Calu3 (cell line): ENCODE measurements around the gene ISOC2. TPM values are rescaled to one million over a fixed set of nuclear protein-coding genes. Genes with fewer than 3 reads are reported as not detected.

Source experiments
- BruUV-seq: library from RNA; stranded (reverse); fragments of 400-500 nt; replicated peaks from 2 replicates; lab custom pipeline; 2021; lab: Mats Ljungman, UMichigan
- CTCF ChIA-PET: fragments of 300-600 bp; sonication (Branson Sonifier 250); formaldehyde crosslinking; loops from one replicate; lab custom pipeline; 2022; ENCODE audit warnings: antibody characterized with exemption; lab: Charles Lee
- DNase-seq: peaks from one replicate; pipeline ENCODE4 v3.0.0; 2022
- H3K27ac Mint-ChIP-seq: one replicate; pipeline ENCODE4 v1.8.0; 2022; ENCODE audit warnings: mixed read lengths; ENCODE audit not compliant: unreplicated experiment
- H3K27me3 Mint-ChIP-seq: one replicate; pipeline ENCODE4 v1.8.0; 2022; ENCODE audit warnings: mixed read lengths; ENCODE audit not compliant: unreplicated experiment
- H3K36me3 Mint-ChIP-seq: one replicate; pipeline ENCODE4 v1.8.0; 2022; ENCODE audit warnings: mild to moderate bottlenecking, moderate library complexity, mixed read lengths; ENCODE audit not compliant: insufficient read depth, unreplicated experiment
- H3K4me1 Mint-ChIP-seq: one replicate; pipeline ENCODE4 v1.8.0; 2022; ENCODE audit warnings: mild to moderate bottlenecking, low read depth, mixed read lengths; ENCODE audit not compliant: unreplicated experiment
- H3K4me3 Mint-ChIP-seq: one replicate; pipeline ENCODE4 v1.8.0; 2022; ENCODE audit warnings: mild to moderate bottlenecking, low read depth, moderate library complexity, mixed read lengths; ENCODE audit not compliant: unreplicated experiment
- H3K9me3 Mint-ChIP-seq: one replicate; pipeline ENCODE4 v1.8.0; 2022; ENCODE audit warnings: low read depth, mixed read lengths; ENCODE audit not compliant: unreplicated experiment
- CTCF ChIP-seq: fragments of 200-600 bp; IDR thresholded peaks from one replicate; pipeline ENCODE4 v1.8.0; 2022; ENCODE audit warnings: antibody characterized with exemption; ENCODE audit not compliant: unreplicated experiment
- intact Hi-C: fragments of 100-400 bp; cut with micrococcal nuclease; formaldehyde crosslinking; loops from one replicate; pipeline ENCODE4 v1.10.0; 2022; ENCODE audit not compliant: unreplicated experiment
- total RNA-seq: library from RNA; stranded (reverse); gene quantifications from 2 replicates; pipeline ENCODE4 v1.2.3, GENCODE V29; 2022

ISOC2 gene
- total RNA-seq, 1 experiment from 2014 or later: 44.9 TPM

- Mint-ChIP-seq H3K4me1 (peaks cover 9% of the 10 kb centered on the region), H3K27me3 (peaks cover 38% of the 10 kb centered on the region), H3K27ac (no peak overlapping the region), H3K9me3 (no peaks in the 10 kb centered on the region), H3K36me3 (peaks cover 44% of the 10 kb centered on the region), H3K4me3 (no peak overlapping the region)
- intact Hi-C loops: no loop called here
- CTCF ChIA-PET: interaction anchor here (0.7 kb wide), 1 partner anchor 825 kb away, joined by 3 read pairs; no protein-coding TSS in a partner anchor
- DNase-seq: no peak
- BruUV-seq: no TSS peak
- TF ChIP-seq CTCF: no peak
Measured at GRCh38 chr19:55488986-55489710, 27.7 kb upstream of the ISOC2 start.

- BruUV-seq: no TSS peak
- Mint-ChIP-seq H3K36me3 (peaks cover 52% of the 10 kb centered on the region), H3K27me3 (peaks cover 27% of the 10 kb centered on the region), H3K4me3 (no peak within 1 kb of the TSS), H3K9me3 (no peaks in the 10 kb centered on the region), H3K4me1 (peaks cover 9% of the 10 kb centered on the region), H3K27ac (peak within 1 kb of the TSS; percentile 15)
- intact Hi-C loops: no loop called here
- CTCF ChIA-PET: interaction anchor here (0.7 kb wide), 1 partner anchor 826 kb away, joined by 3 read pairs; no protein-coding TSS in a partner anchor
- TF ChIP-seq CTCF: no peak
- DNase-seq: no peak
Measured at GRCh38 chr19:55487924-55488687, 26.7 kb upstream of the ISOC2 start, which contains the start of gene SSC5D. Gene SSC5D, plus strand, starts transcription at chr19:55488436. Its CDS starts 154 bp downstream, at chr19:55488590.

GRCh38 chr19:55486971-55487923 lies 25.8 kb upstream of the ISOC2 start:
- CTCF ChIA-PET: no interaction called here
- Mint-ChIP-seq H3K4me1 (peaks cover 9% of the 10 kb centered on the region), H3K9me3 (no peaks in the 10 kb centered on the region), H3K27me3 (peaks cover 19% of the 10 kb centered on the region), H3K36me3 (peaks cover 58% of the 10 kb centered on the region), H3K4me3 (no peak overlapping the region), H3K27ac (peak overlapping the region; percentile 15)
- TF ChIP-seq CTCF: no peak
- intact Hi-C loops: no loop called here
- BruUV-seq: no TSS peak
- DNase-seq: no peak
